Measurements from ENCODE around the gene ITPRIPL2.

GRCh38 chr16:19135896-19136438 is 22.2 kb downstream of the ITPRIPL2 start:
- TF ChIP-seq CTCF (IDR thresholded peaks at IDR 0.05), result no peak
- TF ChIP-seq POLR2A (IDR thresholded peaks at IDR 0.05), result no peak

All from right lobe of liver (tissue), 4 donors.